Left renal cortex interstitium (tissue), 4 donors: ENCODE results near the gene HIRA. TPM values are rescaled to one million over a fixed set of nuclear protein-coding genes. Genes with fewer than 3 reads are reported as not detected.
"Not testable (repeated sequence)": the region's sequence is repeated elsewhere in the genome, so short reads cannot be mapped to it uniquely, and the experiment has no call there.

Experiments used
- DNase-seq, 4 donors: peaks; one replicate each; pipeline ENCODE4 v3.0.0-alpha.2; 2013; ENCODE audit warnings: low read depth in 4 of 4, low spot score in 2 of 4, missing footprints in 1 of 4
- polyA plus RNA-seq, 4 donors: library from polyadenylated mRNA; unstranded; fragments of 120-200 nt; gene quantifications; one replicate each; pipeline ENCODE4 v1.2.1, GENCODE V29; 2013; ENCODE audit not compliant: insufficient read length in 4 of 4

The HIRA gene
- polyA plus RNA-seq, 4 donors = 31.1 to 36.2 (median 33.4) TPM

DNA sequence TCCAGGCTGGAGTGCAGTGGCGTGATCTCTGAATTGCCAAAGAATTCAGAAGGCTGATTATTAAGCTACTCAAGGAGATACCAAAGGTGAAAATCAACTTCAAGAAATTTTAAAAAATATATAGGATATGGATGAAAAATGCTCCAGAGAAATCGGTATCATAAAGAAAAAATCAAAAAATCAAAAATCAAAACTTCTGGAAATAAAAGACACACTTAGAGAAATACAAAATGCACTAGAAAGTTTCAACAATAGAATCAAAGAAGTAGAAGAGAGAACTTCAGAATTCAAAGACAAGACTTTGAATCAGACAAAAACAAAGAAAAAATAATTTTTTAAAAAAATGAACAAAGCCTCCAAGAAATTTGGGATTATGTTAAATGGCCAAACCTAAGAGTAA is 94.4 kb downstream of the HIRA start:
- DNase-seq = no peak

DNA sequence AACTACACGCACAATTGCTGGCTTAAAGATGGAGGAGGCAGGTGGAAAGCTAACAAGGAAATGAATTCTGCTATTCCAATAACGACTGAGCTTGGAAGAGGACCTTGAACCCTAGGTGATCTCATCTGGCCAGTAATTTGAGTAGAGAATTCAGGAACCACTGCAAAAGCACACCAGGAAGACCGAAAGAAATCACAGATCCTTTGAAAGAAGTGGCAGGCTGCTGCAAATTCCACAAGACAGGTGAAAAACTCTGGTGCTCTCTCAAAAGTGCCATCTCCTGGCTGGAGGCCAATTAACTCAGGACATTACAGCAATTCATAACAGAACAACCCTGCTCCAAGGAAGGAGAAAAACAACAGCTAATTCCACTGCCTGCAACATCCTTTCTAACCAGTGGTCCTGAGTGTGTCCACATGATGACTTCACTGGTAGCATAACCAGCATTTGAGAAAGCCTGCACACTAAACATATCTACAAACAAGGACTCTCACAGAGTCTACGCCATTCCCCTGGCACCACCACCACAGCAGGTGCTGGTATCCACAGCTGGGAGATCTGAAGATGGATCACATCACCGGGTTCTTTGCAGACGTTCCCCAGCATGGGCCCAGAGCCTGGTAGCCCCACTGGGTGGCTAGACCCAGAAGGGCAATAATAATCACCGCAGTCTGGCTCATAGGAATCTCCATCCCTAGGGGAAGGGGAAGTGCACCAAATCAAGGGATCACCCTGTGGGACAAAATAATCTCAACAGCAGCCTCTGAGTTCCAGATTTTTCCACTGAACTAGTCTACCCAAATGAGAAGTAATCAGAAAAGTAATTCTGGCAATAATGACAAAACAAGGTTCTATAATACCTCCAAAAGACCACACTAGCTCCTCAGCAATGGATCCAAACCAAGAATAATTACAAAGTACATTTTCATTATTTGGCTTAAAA is 95.1 kb downstream of the HIRA start:
- DNase-seq = no peak

GRCh38 chr22:19331975-19332374 is 99.6 kb downstream of the HIRA start:
- no peak for DNase-seq

DNA sequence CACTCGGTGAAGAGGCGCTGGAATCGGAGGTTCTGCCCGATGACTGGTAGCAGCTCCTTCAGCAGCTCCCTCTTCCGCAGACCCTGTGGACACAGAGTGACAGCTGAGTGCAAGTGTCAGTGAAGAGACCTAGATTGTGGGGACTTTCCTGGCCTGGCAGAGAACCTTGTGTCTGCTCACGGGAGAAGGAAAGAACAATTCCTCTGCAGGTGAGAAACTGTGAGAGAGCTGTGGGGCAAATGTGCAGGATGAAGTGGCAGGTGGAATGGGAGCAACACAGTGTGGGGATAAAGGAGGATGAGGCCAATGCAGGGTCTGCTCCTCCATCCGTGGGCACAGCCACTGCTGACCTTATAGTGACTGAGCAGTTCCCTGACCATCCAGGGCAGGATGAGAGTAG is 100.1 kb downstream of the HIRA start:
- no peak for DNase-seq

GRCh38 chr22:19330865-19331418 is 100.6 kb downstream of the HIRA start:
- DNase-seq = no peak

DNA sequence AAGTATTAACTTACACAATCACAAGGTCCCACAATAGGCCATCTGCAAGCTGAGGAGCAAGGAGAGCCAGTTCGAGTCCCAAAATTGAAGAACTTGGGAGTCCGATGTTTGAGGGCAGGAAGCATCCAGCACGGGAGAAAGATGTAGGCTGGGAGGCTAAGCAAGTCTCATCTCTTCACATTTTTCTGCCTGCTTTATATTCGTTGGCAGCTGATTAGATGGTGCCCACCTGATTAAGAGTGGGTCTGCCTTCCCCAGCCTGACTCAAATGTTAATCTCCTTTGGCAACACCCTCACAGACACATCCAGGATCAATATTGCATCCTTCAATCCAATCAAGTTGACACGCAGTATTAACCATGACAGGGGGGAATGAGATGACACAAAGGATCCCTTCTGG is 101.3 kb downstream of the HIRA start:
- DNase-seq = not testable (repeated sequence)

GRCh38 chr22:19329454-19329853 is 102.1 kb downstream of the HIRA start:
- DNase-seq = no peak

DNA sequence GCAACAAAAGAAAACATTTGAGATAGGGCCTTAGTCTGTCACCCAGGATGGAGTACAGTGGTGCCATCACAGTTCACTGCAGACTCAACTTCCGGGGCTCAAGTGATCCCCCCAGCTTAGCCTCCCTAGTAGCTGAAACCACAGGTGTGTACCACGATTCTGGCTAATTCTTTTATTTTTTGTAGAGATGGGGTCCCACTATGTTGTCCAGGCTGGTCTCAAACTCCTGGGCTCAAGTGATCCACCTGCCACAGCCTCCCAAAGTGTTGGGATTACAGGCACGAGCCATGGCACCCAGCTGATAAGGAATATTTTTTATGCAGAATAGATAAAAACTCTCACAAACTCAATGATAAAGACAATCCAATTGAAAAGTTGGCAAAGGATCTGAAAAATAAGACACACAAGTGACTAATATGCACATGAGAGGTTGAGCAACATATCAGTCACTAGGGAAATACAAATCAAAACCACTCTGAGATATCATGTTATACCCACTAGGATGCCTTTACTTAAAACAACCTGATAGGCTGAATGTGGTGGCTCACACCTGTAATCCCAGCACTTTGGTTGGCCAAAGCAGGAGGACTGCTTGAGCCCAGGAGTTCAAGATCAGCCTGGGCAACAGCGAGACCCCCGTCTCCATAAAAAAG is 106.1 kb downstream of the HIRA start:
- DNase-seq = no peak

GRCh38 chr22:19323420-19323819 is 108.1 kb downstream of the HIRA start:
- DNase-seq = not testable (repeated sequence)

DNA sequence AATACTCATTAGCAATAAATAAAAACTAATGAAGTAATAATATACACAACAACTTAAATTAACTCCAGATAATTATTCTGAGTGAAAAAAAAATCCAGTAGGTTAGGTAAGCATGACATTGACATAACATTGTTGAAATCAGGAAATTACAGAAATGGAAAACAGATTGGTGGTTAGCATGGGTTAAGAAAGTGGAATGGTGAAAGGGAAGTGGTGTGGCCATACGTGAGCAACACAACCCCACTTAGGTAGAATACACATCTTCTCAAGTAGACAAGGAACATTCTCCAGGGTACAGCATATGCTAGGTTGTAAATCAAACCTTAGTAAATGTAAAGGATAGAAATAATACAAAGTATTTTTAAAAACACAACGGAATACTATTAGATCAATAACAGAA is 109.8 kb downstream of the HIRA start:
- DNase-seq = no peak

GRCh38 chr22:19320136-19320535 is 111.4 kb downstream of the HIRA start:
- DNase-seq = not testable (repeated sequence)

DNA sequence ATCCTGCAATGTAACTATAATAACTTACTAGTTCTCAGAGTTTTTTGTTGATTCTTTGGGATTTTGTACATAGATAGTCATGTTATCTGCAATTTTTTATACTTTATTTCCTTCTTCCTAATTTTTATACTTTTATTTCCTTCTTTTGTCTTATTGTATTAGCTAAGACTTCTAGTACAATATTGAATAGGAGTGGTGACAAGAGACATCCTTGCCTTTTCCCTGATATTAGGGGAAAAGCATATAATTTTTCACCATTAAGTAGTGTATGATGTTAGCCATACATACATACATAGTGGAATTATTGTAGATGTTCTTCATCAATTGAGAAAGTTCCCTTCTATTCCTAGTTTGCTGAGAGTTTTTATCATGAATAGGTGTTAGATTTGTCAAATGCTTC is 112.3 kb downstream of the HIRA start:
- DNase-seq = no peak

- no peak for DNase-seq
These were observed 113.7 kb downstream of the HIRA start for GRCh38 chr22:19317865-19318264.

DNA sequence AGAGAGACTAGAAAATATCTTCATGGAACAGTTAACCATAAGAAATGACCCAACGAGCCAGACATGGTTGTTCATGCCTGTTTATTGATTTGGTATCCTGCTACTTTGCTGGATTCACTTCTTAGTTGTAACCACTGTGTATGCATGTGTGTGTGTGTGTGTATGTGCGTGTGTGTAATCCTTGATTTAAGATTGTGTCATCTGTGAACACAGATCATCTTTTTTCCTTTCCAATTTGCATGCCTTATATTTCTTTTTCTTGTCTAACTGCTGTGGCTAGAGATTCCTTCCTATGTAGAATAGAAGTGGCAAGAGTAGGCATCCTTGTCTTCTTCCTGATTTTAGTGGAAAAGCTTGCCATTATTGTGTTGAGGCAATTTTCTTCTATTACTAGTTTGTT is 123.7 kb downstream of the HIRA start:
- DNase-seq = no peak

DNA sequence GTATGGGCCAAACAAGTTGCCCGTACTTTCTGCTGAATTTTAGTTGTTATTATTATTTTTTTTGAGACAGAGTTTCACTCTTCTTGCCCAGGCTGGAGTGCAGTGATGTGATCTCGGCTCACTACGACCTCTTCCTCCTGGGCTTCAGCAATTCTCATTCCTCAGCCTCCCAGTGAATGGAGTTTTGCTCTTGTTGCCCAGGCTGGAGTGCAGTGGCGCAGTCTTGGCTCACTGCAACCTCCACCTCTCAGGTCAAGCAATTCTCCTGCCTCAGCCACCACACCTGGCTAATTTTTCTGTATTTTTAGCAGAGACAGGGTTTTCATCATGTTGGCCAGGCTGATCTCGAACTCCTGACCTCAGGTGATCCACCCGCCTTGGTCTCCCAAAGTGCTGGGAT is 125.0 kb downstream of the HIRA start:
- DNase-seq = not testable (repeated sequence)

GRCh38 chr22:19304547-19304946 is 127.0 kb downstream of the HIRA start:
- DNase-seq = no peak

GRCh38 chr22:19303785-19304184 is 127.7 kb downstream of the HIRA start:
- DNase-seq = no peak

DNA sequence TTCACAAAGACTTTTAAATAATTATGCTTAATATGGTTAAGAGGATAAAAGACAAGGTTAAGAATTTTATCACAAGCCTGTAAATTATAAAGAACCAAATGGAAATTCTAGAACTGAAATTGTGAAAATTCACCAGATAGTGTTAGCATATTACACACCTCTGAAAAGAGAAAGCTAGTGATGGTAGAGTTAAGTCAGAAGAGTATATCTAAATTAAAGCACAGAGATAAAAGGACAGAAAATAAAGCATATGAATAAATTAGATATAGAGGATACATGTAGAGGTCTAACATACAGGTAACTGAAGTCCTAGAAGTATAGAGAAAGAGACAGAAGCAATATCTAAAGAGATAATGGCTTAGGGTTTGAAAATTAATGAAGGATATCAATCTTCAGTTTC is 135.8 kb downstream of the HIRA start:
- no peak for DNase-seq

GRCh38 chr22:19292458-19293230 is 138.9 kb downstream of the HIRA start:
- no peak for DNase-seq

GRCh38 chr22:19291580-19292457 is 139.7 kb downstream of the HIRA start, which contains the start of gene CLTCL1:
TSS of gene CLTCL1 (minus strand) at chr22:19291719. CDS start at chr22:19291641, 78 bp downstream.
- peak; percentile 52 to 81 (median 71) for DNase-seq
